ENCODE results near the gene MACO1.

- TF ChIP-seq CTCF (IDR thresholded peaks at IDR 0.05 in 4 of 5, conservative IDR thresholded peaks at IDR 0.05 in 1 of 5), result no peak
- no peak for TF ChIP-seq POLR2A (IDR thresholded peaks at IDR 0.05)
These were observed 7.0 kb downstream of the MACO1 start for GRCh38 chr1:25437672-25438071.

Measured in gastrocnemius medialis (tissue), 4 donors.